GM12878 (cell line): Measurements from ENCODE around the gene MEIOB. TPM values are rescaled to one million over a fixed set of nuclear protein-coding genes. Genes with fewer than 3 reads are reported as not detected.

Experiments used
- ATAC-seq: fragments of 200-7000 bp; cut with Tn5 transposase; 3 replicates; pipeline ENCODE4 v1.9.1; 2020; ENCODE audit warnings: mild to moderate bottlenecking, moderate library complexity
- BruUV-seq: library from RNA; stranded (reverse); fragments of 400-500 nt; replicated peaks from 2 replicates; lab custom pipeline; 2021; lab: Mats Ljungman, UMichigan
- CTCF ChIA-PET: fragments of 300-600 bp; sonication (Branson Sonifier 250); formaldehyde crosslinking; extraction: SDS; loops from one replicate; lab custom pipeline; 2021; ENCODE audit warnings: inconsistent platforms; lab: Yijun Ruan, JAX
- POLR2A ChIA-PET: fragments of 350-600 bp; formaldehyde crosslinking; extraction: SDS; loops from one replicate; lab custom pipeline; 2021; ENCODE audit warnings: inconsistent platforms; lab: Charles Lee
- RAD21 ChIA-PET: fragments of 300-600 bp; sonication (Branson Sonifier 250); formaldehyde crosslinking; loops from one replicate; lab custom pipeline; 2023; ENCODE audit warnings: antibody characterized with exemption; ENCODE audit not compliant: unreplicated experiment; lab: Charles Lee
- SMC1A ChIA-PET: fragments of 300-600 bp; sonication (Branson Sonifier 250); formaldehyde crosslinking; loops from one replicate; lab custom pipeline; 2023; ENCODE audit not compliant: unreplicated experiment, uncharacterized antibody; lab: Charles Lee
- DNase-seq: peaks from one replicate; pipeline ENCODE4 v3.0.0-alpha.2; 2011; ENCODE audit warnings: low read depth, low spot score
- FAIRE-seq: peaks from 3 replicates; lab custom pipeline; 2011; peaks lifted over from hg19 to GRCh38; lab: Jason Lieb, UNC
- H2AFZ ChIP-seq: 2 replicates; pipeline ENCODE4 v1.6.0; 2011; ENCODE audit warnings: low read depth, low read length, control low read depth; ENCODE audit not compliant: control insufficient read depth
- H3K27ac ChIP-seq: 2 replicates; pipeline ENCODE4 v1.5.1; 2011; ENCODE audit warnings: control low read depth; ENCODE audit not compliant: control insufficient read depth, insufficient read depth
- H3K27me3 ChIP-seq, 2 experiments: replicated peaks in 1 of 2; 2 replicates each; pipeline versions ENCODE4 v1.6.0 to v1.6.1; 2011; ENCODE audit warnings: low read length in 1 of 2; ENCODE audit not compliant: control insufficient read depth in 2 of 2, insufficient read depth in 2 of 2
- H3K36me3 ChIP-seq, 2 experiments: 2 replicates each; pipeline ENCODE4 v1.5.1; 2011; ENCODE audit warnings: low read length in 1 of 2; ENCODE audit not compliant: control insufficient read depth in 2 of 2, insufficient read depth in 2 of 2
- H3K4me1 ChIP-seq: 2 replicates; pipeline ENCODE4 v1.6.1; 2011; ENCODE audit warnings: mild to moderate bottlenecking, low read length, moderate library complexity, mixed read lengths; ENCODE audit not compliant: control insufficient read depth, insufficient read depth
- H3K4me2 ChIP-seq: 2 replicates; pipeline ENCODE4 v1.6.0; 2011; ENCODE audit warnings: control low read depth; ENCODE audit not compliant: control insufficient read depth, insufficient read depth
- H3K4me3 ChIP-seq: fragments of 200-600 bp; sonication (generic); 2 replicates; pipeline ENCODE4 v1.5.1; 2016
- H3K79me2 ChIP-seq: 2 replicates; pipeline ENCODE4 v1.6.0; 2011; ENCODE audit warnings: low read length; ENCODE audit not compliant: control insufficient read depth, insufficient read depth
- H3K9ac ChIP-seq: 2 replicates; pipeline ENCODE4 v1.8.0; 2011; ENCODE audit warnings: low read length, control low read depth, mixed read lengths; ENCODE audit not compliant: control insufficient read depth, insufficient read depth
- H3K9me3 ChIP-seq: replicated peaks from 3 replicates; pipeline ENCODE4 v1.5.1; 2011; ENCODE audit warnings: mild to moderate bottlenecking, low read length; ENCODE audit not compliant: control insufficient read depth, insufficient read depth
- H4K20me1 ChIP-seq: 2 replicates; pipeline ENCODE4 v1.6.0; 2011; ENCODE audit not compliant: control insufficient read depth, insufficient read depth
- CHD4 ChIP-seq: fragments of 200-600 bp; sonication (generic); IDR thresholded peaks from 2 replicates; pipeline ENCODE4 v1.6.1; 2016; ENCODE audit warnings: mild to moderate bottlenecking
- POLR2A ChIP-seq: IDR thresholded peaks from 2 replicates; pipeline ENCODE4 v1.6.1; 2011; ENCODE audit warnings: low read depth, mild to moderate bottlenecking, low read length
- SUZ12 ChIP-seq: fragments of 200-600 bp; sonication (generic); IDR thresholded peaks from one replicate; pipeline ENCODE4 v1.6.1; 2018; ENCODE audit warnings: antibody characterized with exemption, mild to moderate bottlenecking; ENCODE audit not compliant: unreplicated experiment
- WGBS: methylation state at CpG from one replicate; pipeline ENCODE4 v1.1.6; 2016; ENCODE audit warnings: low lambda C conversion rate; ENCODE audit not compliant: insufficient replicate concordance, insufficient coverage; ENCODE audit errors: missing lambda C conversion rate; 5-methylcytosine and 5-hydroxymethylcytosine counted together
- in situ Hi-C: fragments of 300-500 bp; cut with MboI; formaldehyde crosslinking; loops from 9 replicates; pipeline ENCODE4 v1.14.3; 2018; ENCODE audit warnings: mixed read lengths
- intact Hi-C: fragments of 100-400 bp; cut with micrococcal nuclease; formaldehyde crosslinking; loops from one replicate; pipeline ENCODE4 v1.14.2; 2022; ENCODE audit not compliant: unreplicated experiment
- polyA plus RNA-seq, 11 experiments: library from polyadenylated mRNA; depleted of rRNA in 4 of 11; unstranded in 6 of 11; stranded (reverse) in 5 of 11; fragments of >200 nt; fragmentation: Nextera tagmentation in 4 of 11; fragmentation: Illumina TruSeq in 1 of 11; extraction: Ambion mirVana in 4 of 11; extraction: Trizol in 1 of 11; gene quantifications; 1 replicate in 1 of 11; 2 replicates in 10 of 11; pipeline versions ENCODE4 v1.2.1 to v1.2.3, GENCODE V29; 2011 to 2016; ENCODE audit warnings: inconsistent platforms in 2 of 11, missing spikeins in 2 of 11, low read depth in 1 of 11
- total RNA-seq, 4 experiments: library from RNA; depleted of rRNA in 3 of 4; stranded (reverse); fragments of >200 nt in 3 of 4; fragmentation: Illumina TruSeq in 1 of 4; extraction: Trizol in 1 of 4; gene quantifications; 2 replicates each; pipeline versions ENCODE4 v1.2.1 to v1.2.3, GENCODE V29; 2013 to 2021

MEIOB gene
- total and polyA plus RNA-seq, 10 of the 15 experiments (the other 5 are each of a cell fraction or from before 2014, with no cell fraction given): 0.04 to 0.26 (median 0.09) TPM; not detected in 5

GRCh38 chr16:1787056-1787321 lies 85.0 kb downstream of the MEIOB start:
- H3K27ac ChIP-seq: no peak overlapping the region
- H3K4me2 ChIP-seq: no peak overlapping the region
- intact Hi-C loops: no loop called here
- no peaks in the 10 kb centered on the region for H3K9me3 ChIP-seq
- ATAC-seq: no peak
- peaks cover 5 to 12% of the 10 kb centered on the region in 2 experiments; a peak in 3 of 4 replicates for H3K36me3 ChIP-seq
- H3K4me1 ChIP-seq: no peaks in the 10 kb centered on the region
- FAIRE-seq: no peak
- H2AFZ ChIP-seq: no peak overlapping the region
- peaks cover 15% of the 10 kb centered on the region for H3K79me2 ChIP-seq
- SMC1A ChIA-PET: no interaction called here
- no peaks in the 10 kb centered on the region for H4K20me1 ChIP-seq
- in situ Hi-C loops: no loop called here
- no peak overlapping the region for H3K4me3 ChIP-seq
- CTCF ChIA-PET: no interaction called here
- POLR2A ChIA-PET: no interaction called here
- no peak for TF ChIP-seq CHD4
- no peak overlapping the region for H3K9ac ChIP-seq
- DNase-seq: no peak
- 70% methylated on average over 6 of the region's 6 CpGs for WGBS
- no peaks in the 10 kb centered on the region for H3K27me3 ChIP-seq
- RAD21 ChIA-PET: no interaction called here
- no TSS peak for BruUV-seq

GRCh38 chr16:1786242-1787055 lies 85.5 kb downstream of the MEIOB start:
- in situ Hi-C loops (no loop called here), intact Hi-C loops (no loop called here)
- ChIA-PET SMC1A (no interaction called here), POLR2A (no interaction called here), RAD21 (no interaction called here), CTCF (no interaction called here)
- Histone ChIP-seq H3K27ac (no peak overlapping the region), H3K36me3 (peaks cover 5 to 9% of the 10 kb centered on the region in 2 experiments; a peak in 3 of 4 replicates), H3K79me2 (peaks cover 15% of the 10 kb centered on the region), H3K4me3 (no peak overlapping the region), H4K20me1 (no peaks in the 10 kb centered on the region), H3K4me2 (no peak overlapping the region), H3K4me1 (peaks cover under 1% of the 10 kb centered on the region; the same call in 1 of the 2 replicates), H3K9ac (no peak overlapping the region), H2AFZ (no peak overlapping the region), H3K27me3 (no peaks in the 10 kb centered on the region), H3K9me3 (no peaks in the 10 kb centered on the region)
- 95% methylated on average over 49 of the region's 51 CpGs for WGBS
- DNase-seq: no peak
- FAIRE-seq: no peak
- ATAC-seq: no peak
- TF ChIP-seq SUZ12 (no peak), POLR2A (peak; percentile 39; the same call in 1 of the 2 replicates)
- BruUV-seq: no TSS peak
